Stomach (tissue), 4 donors: ENCODE measurements around the gene TRAF3IP1.

Source experiments
- CTCF ChIP-seq, 7 experiments: fragments of 450-650 bp in 4 of 7; fragments of 200-600 bp in 3 of 7; sonication (generic) in 3 of 7; IDR thresholded peaks; one replicate each; pipeline ENCODE4 v1.5.1; 2016 to 2019; ENCODE audit warnings: antibody characterized with exemption in 7 of 7, control low read depth in 2 of 7, mild to moderate bottlenecking in 1 of 7
- EP300 ChIP-seq: sonication (generic); formaldehyde crosslinking; IDR thresholded peaks from one replicate; pipeline ENCODE4 v1.6.1; 2017; ENCODE audit warnings: antibody characterized with exemption
- POLR2A ChIP-seq, 4 donors: fragments of 450-650 bp; IDR thresholded peaks; one replicate each; pipeline ENCODE4 v1.6.1; 2016; ENCODE audit warnings: antibody characterized with exemption in 4 of 4, control low read depth in 2 of 4, mild to moderate bottlenecking in 1 of 4, moderate library complexity in 1 of 4
- POLR2AphosphoS5 ChIP-seq, 3 donors: sonication (generic); formaldehyde crosslinking; IDR thresholded peaks; one replicate each; pipeline ENCODE4 v1.6.1; 2016; ENCODE audit warnings: antibody characterized with exemption in 3 of 3

DNA sequence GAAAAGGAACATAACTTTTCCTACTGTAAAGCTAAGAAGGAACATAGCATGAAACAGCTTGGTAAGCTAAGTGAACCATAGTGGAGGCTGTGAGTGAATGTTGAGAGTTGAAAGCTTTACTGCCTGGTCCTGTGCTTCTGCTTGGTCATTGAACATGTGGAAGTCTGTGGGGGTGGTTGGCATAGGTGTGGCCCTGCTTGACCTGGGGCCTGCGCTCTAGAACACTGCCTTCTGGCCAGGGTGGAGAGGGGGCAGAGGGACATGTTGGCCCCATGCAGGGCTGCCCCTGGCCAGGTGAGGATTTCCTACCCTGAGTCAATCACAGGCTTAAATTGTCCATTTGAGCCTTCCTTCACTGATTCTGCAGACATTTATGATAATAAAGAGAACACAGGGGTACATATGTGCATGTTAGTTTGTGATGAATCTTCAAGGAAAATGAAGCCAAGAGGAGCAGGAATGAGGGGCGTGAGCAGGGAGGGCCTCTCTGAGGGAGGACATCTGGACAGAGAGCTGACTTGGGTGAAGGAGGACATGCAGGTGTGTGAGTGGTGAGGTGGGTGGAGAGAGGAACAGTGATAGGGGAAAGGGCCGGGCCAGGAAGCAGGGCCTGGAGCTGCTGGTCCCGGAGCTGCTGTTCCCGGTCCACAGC lies 16.6 kb downstream of the TRAF3IP1 start:
- TF ChIP-seq CTCF (IDR thresholded peaks at IDR 0.05) = no peak
- no peak for TF ChIP-seq EP300
- TF ChIP-seq POLR2A (IDR thresholded peaks at IDR 0.05) = no peak
- no peak for TF ChIP-seq POLR2AphosphoS5 (IDR thresholded peaks at IDR 0.05)
